ENCODE measurements around the gene MYLK. TPM values are rescaled to one million over a fixed set of nuclear protein-coding genes. Genes with fewer than 3 reads are reported as not detected.
"Not testable (repeated sequence)": the region's sequence is repeated elsewhere in the genome, so short reads cannot be mapped to it uniquely, and the experiment has no call there.

MYLK gene
- total and polyA plus RNA-seq, 11 donors: 3.2 to 20.7 (median 12.4) TPM

DNA sequence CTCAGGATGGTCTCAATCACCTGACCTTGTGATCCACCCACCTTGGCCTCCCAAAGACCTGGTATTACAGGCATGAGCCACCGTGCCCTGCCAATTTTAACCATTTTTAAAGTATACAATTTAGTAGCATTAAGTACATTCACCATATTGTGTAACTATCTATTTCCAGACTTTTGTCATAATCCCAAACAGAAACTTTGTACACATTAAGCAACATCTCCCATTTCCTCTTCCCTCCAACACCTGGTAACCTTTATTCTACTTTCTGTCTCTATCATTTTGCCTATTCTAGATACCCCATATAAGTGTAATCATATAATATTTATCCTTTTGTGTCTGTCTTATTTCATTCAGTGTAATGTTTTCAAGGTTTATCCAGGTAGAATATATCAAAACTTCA is 8.9 kb upstream of the MYLK start:
- WGBS, 4 donors: 81 to 97% (median 93%) methylated on average over 1 of the region's 1 CpG
- H3K4me1 ChIP-seq: no peaks in the 10 kb centered on the region

DNA sequence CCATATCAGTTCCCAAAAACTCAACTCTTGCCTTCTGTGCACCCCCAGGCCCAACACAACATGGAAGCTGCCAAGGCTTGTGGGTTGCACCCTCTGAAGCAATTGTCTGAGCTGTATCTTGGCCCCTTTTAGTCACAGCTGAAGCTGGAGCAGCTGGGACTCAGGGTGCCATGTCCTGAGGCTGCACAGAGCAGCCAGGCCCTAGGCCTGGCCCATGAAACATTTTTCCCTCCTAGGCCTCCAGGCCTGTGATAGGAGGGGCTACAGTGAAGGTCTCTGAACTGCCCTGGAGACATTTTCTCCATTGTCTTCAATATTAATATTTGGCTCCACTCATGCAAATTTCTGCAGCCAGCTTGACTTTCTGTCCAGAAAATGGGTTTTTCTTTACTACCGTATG is 8.1 kb upstream of the MYLK start:
- TF ChIP-seq, protein P1, sequence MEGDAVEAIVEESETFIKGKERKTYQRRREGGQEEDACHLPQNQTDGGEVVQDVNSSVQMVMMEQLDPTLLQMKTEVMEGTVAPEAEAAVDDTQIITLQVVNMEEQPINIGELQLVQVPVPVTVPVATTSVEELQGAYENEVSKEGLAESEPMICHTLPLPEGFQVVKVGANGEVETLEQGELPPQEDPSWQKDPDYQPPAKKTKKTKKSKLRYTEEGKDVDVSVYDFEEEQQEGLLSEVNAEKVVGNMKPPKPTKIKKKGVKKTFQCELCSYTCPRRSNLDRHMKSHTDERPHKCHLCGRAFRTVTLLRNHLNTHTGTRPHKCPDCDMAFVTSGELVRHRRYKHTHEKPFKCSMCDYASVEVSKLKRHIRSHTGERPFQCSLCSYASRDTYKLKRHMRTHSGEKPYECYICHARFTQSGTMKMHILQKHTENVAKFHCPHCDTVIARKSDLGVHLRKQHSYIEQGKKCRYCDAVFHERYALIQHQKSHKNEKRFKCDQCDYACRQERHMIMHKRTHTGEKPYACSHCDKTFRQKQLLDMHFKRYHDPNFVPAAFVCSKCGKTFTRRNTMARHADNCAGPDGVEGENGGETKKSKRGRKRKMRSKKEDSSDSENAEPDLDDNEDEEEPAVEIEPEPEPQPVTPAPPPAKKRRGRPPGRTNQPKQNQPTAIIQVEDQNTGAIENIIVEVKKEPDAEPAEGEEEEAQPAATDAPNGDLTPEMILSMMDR (IDR thresholded peaks at IDR 0.05): no peak
- TF ChIP-seq POLR2A (IDR thresholded peaks at IDR 0.05): no peak
- H3K4me3 ChIP-seq: no peak overlapping the region
- 0 to 42% (median 0%) methylated on average over 1 of the region's 1 CpG for WGBS, 4 donors
- no peaks in the 10 kb centered on the region for H3K4me1 ChIP-seq
- DNase-seq: no peak
- no peaks in the 10 kb centered on the region for H3K27me3 ChIP-seq
- peaks cover 0 to 16% (median 7%) of the 10 kb centered on the region in 12 donors for H3K9me3 ChIP-seq
- intact Hi-C loops (cut with DNase I): no loop called here
- H3K27ac ChIP-seq: no peak overlapping the region
- ATAC-seq: no peak
- no peaks in the 10 kb centered on the region for H3K36me3 ChIP-seq

More for the DNA sequence above, 8.9 kb upstream of the MYLK start:
- peaks cover 0 to 16% (median 7%) of the 10 kb centered on the region in 12 donors for H3K9me3 ChIP-seq
- intact Hi-C loops (cut with DNase I): no loop called here
- no peak for ATAC-seq
- H3K4me3 ChIP-seq: no peak overlapping the region
- H3K36me3 ChIP-seq: no peaks in the 10 kb centered on the region
- TF ChIP-seq, protein P1 (IDR thresholded peaks at IDR 0.05): no peak
- TF ChIP-seq POLR2A (IDR thresholded peaks at IDR 0.05): no peak
- no peak for DNase-seq
- H3K27me3 ChIP-seq: no peaks in the 10 kb centered on the region
- no peak overlapping the region for H3K27ac ChIP-seq

DNA sequence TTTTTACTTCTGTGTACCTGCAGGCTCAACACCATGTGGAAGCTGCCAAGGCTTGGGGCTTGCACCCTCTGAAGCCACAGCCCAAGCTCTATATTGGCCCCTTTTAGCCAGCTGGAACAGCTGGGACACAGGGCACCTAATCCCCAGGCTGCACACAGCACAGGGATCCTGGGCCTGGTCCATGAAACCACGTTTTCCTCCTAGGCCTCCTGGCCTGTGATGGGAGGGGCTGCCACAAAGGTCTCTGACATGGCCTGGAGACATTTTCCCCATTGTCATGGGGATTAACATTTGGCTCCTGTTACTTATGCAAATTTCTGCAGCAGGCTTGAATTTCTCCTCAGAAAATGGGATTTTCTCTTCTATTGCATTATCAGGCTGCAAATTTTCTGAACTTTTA is 6.9 kb upstream of the MYLK start:
- H3K27ac ChIP-seq; ATAC-seq; H3K4me1 ChIP-seq; H3K27me3 ChIP-seq; DNase-seq; H3K4me3 ChIP-seq; intact Hi-C loops (cut with DNase I); H3K36me3 ChIP-seq: not testable (repeated sequence)
- 21 to 63% (median 55%) methylated on average over 1 of the region's 1 CpG for WGBS, 4 donors
- H3K9me3 ChIP-seq: peaks cover 0 to 16% (median 7%) of the 10 kb centered on the region in 12 donors

DNA sequence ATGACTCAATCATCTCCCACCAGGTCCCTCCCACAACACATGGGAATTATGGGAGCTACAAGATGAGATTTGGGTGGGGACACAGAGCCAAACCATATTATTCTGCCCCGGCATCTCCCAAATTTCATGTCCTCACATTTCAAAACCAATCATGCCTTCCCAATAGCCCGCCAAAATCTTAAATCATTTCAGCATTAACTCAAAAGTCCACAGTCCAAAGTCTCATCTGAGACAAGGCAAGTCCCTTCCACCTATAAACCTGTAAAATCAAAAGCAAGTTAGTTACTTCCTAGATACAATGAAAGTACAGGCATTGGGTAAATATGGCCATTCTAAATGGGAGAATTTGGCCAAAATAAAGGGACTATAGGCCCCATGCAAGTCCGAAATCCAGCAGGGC is 6.0 kb upstream of the MYLK start:
- intact Hi-C loops (cut with DNase I); DNase-seq; H3K4me1 ChIP-seq; H3K27ac ChIP-seq; H3K36me3 ChIP-seq; H3K4me3 ChIP-seq; ATAC-seq: not testable (repeated sequence)
- H3K9me3 ChIP-seq: peaks cover 0 to 16% (median 7%) of the 10 kb centered on the region in 12 donors
- H3K27me3 ChIP-seq: peaks cover 0 to 16% (median 0%) of the 10 kb centered on the region in 9 donors
- 93 to 100% (median 95%) methylated on average over 3 of the region's 3 CpGs for WGBS, 4 donors

DNA sequence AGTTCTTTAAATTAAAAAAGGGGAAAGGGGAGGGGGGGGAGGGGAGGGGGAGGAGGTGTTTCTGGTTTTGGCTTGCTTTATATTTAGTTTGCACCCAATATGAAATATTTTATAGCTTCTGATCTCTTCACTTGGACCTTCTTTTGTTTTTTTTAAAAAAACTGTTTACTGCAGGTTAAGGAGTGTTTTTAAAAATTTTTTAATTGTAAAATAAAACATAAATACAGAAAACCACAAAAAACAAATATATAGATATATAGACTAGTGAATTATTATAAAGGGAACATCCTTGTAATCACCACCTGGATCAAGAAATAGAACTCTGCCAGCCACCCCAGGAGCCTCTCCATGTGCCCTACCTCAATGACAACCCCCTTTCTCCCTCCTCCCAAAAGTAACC is 861 bp upstream of the MYLK start:
- H3K9me3 ChIP-seq: no peaks in the 10 kb centered on the region
- H3K27ac ChIP-seq: no peak overlapping the region
- peaks cover 0 to 35% (median 0%) of the 10 kb centered on the region in 9 donors for H3K27me3 ChIP-seq
- DNase-seq (no peak), ATAC-seq (no peak)
- intact Hi-C loops (cut with DNase I): loop anchor here in 1 of 10 donors (10.0 kb wide), 1 partner anchor 140 kb away; no protein-coding TSS in a partner anchor
- H3K36me3 ChIP-seq: no peaks in the 10 kb centered on the region
- no peak overlapping the region for H3K4me3 ChIP-seq
- H3K4me1 ChIP-seq: peaks cover 0 to 13% (median 5%) of the 10 kb centered on the region in 12 donors
- no peak for TF ChIP-seq POLR2A (IDR thresholded peaks at IDR 0.05)

DNA sequence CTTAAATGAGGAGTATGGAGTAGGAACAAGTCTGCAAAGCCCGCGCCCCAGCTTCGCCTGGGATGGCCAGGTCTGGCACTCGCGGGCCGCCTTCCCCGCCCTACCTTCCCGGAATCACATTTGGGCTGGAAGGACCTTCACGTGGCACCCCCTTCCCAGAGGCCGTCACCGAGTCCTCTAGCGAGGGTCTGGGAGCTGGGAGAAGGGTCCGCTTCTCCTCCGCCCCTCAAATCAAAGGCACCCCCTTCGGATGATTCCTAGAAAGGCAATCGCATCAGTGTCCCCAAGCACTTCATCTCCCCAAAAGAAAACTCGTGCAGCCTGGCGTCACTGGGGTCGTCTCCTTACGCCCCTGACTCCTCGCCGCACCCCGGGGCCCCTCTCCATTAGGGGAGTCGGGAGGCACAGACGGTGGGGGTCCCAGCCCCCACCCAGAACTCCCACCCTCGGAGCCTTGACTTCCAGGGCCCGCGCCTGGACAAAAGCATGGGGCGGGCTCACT is 380 bp downstream of the MYLK start:
- 1 to 7% (median 3%) methylated on average over 11 to 29 of the region's 29 CpGs for WGBS, 4 donors
- H3K4me1 ChIP-seq: peaks cover 0 to 13% (median 5%) of the 10 kb centered on the region in 12 donors
- TF ChIP-seq, protein P1 (IDR thresholded peaks at IDR 0.05): no peak
- TF ChIP-seq POLR2A (IDR thresholded peaks at IDR 0.05): no peak
- H3K36me3 ChIP-seq: no peaks in the 10 kb centered on the region
- H3K27me3 ChIP-seq: peaks cover 0 to 35% (median 0%) of the 10 kb centered on the region in 9 donors
- H3K9me3 ChIP-seq: no peaks in the 10 kb centered on the region
- H3K4me3 ChIP-seq: peak overlapping the region in 11 of 12 donors; percentile 6 to 64 (median 49)
- DNase-seq (peak in 2 of 5 donors; percentile 23 to 56), ATAC-seq (peak in 1 of 4 donors; percentile 15)
- intact Hi-C loops (cut with DNase I): loop anchor here in 1 of 10 donors (10.0 kb wide), 1 partner anchor 139 kb away; no protein-coding TSS in a partner anchor
- no peak overlapping the region for H3K27ac ChIP-seq
